Brain microvascular endothelial cell (primary cell): Measurements from ENCODE around the gene MPPED2.

ENCODE experiments used
- DNase-seq: peaks from one replicate; pipeline ENCODE4 v3.0.0-alpha.2; 2020
- H3K27ac ChIP-seq: fragments of 250-450 bp; sonication (Bioruptor Pico); 2 replicates; pipeline ENCODE4 v1.5.1; 2020; ENCODE audit warnings: mild to moderate bottlenecking, moderate library complexity
- H3K27me3 ChIP-seq: fragments of 250-450 bp; sonication (Bioruptor Pico); replicated peaks from 2 replicates; pipeline ENCODE4 v1.5.1; 2020; ENCODE audit warnings: mild to moderate bottlenecking
- H3K36me3 ChIP-seq: fragments of 250-450 bp; sonication (Bioruptor Pico); replicated peaks from 2 replicates; pipeline ENCODE4 v1.5.1; 2020; ENCODE audit warnings: mild to moderate bottlenecking
- H3K4me3 ChIP-seq: 2 replicates; pipeline ENCODE4 v1.5.1; 2011; ENCODE audit warnings: low read depth, mild to moderate bottlenecking, control low read depth, low read length, moderate library complexity
- in situ Hi-C: cut with HindIII; loops from 2 replicates; pipeline ENCODE4 v1.10.0; 2017; ENCODE audit warnings: low sequenced_read_pairs, low pct_ligation_motif_present
- TF ChIP-seq, protein P1 (sequence below): IDR thresholded peaks from 2 replicates; pipeline ENCODE4 v1.5.1; 2011; ENCODE audit warnings: low read depth, mild to moderate bottlenecking, moderate library complexity, low read length, control low read depth, inconsistent platforms; ENCODE audit errors: missing control alignments

The MPPED2 gene

GRCh38 chr11:30610628-30611027 lies 24.5 kb upstream of the MPPED2 start:
- no peak for DNase-seq
- Histone ChIP-seq H3K36me3 (no peaks in the 10 kb centered on the region), H3K27ac (no peak overlapping the region), H3K27me3 (no peaks in the 10 kb centered on the region), H3K4me3 (no peak overlapping the region)
- in situ Hi-C loops: no loop called here
- TF ChIP-seq, protein P1, sequence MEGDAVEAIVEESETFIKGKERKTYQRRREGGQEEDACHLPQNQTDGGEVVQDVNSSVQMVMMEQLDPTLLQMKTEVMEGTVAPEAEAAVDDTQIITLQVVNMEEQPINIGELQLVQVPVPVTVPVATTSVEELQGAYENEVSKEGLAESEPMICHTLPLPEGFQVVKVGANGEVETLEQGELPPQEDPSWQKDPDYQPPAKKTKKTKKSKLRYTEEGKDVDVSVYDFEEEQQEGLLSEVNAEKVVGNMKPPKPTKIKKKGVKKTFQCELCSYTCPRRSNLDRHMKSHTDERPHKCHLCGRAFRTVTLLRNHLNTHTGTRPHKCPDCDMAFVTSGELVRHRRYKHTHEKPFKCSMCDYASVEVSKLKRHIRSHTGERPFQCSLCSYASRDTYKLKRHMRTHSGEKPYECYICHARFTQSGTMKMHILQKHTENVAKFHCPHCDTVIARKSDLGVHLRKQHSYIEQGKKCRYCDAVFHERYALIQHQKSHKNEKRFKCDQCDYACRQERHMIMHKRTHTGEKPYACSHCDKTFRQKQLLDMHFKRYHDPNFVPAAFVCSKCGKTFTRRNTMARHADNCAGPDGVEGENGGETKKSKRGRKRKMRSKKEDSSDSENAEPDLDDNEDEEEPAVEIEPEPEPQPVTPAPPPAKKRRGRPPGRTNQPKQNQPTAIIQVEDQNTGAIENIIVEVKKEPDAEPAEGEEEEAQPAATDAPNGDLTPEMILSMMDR: no peak

- in situ Hi-C loops: no loop called here
- Histone ChIP-seq H3K36me3 (no peaks in the 10 kb centered on the region), H3K27me3 (no peaks in the 10 kb centered on the region), H3K4me3 (no peak overlapping the region), H3K27ac (no peak overlapping the region)
- no peak for DNase-seq
- TF ChIP-seq, protein P1: no peak
Observed at GRCh38 chr11:30608534-30608933, 22.4 kb upstream of the MPPED2 start.

GRCh38 chr11:30605036-30605605 lies 19.0 kb upstream of the MPPED2 start:
- no peaks in the 10 kb centered on the region for H3K27me3 ChIP-seq
- in situ Hi-C loops: no loop called here
- no peak for DNase-seq
- H3K27ac ChIP-seq: no peak overlapping the region
- TF ChIP-seq, protein P1: no peak
- H3K36me3 ChIP-seq: no peaks in the 10 kb centered on the region
- no peak overlapping the region for H3K4me3 ChIP-seq

DNA sequence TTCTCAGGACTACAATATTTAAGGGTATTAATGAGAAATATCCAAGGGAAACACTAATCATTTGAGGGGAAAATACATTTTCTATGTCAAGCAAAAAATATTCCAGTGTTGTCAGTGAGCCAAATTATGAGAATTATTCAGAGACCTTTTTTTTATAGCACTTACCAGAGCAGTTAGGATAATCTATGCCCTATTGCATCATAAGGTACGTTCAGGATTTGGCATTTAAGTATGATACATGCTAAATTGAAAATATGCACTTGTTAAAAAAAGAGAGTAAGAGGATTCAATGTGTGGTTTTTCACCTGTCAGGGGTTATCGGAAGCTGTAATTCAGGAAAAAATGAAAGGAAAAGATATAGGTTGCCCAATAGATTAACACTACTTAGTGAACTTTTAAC lies 17.2 kb upstream of the MPPED2 start:
- Histone ChIP-seq H3K27me3 (no peaks in the 10 kb centered on the region), H3K27ac (no peak overlapping the region), H3K36me3 (no peaks in the 10 kb centered on the region), H3K4me3 (no peak overlapping the region)
- no peak for DNase-seq
- in situ Hi-C loops: no loop called here
- TF ChIP-seq, protein P1: no peak

DNA sequence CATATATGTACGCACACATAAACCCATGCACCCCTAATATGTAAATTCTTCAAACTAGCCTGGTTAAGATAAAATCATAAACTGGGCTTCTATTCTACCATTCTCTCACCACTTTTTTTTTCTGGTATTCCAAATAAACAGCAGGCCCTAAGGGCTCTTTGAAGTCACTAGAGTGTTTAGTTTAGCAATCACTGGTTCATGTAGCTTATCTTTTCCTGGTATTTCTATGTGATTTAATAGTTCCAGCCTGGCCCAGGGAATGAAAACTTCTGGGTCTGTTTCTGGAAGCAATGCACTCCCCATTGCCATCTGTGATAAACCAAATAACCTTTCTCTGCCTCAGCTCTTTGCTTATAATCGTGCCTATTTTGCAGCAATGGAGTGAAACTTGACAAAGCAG lies 10.7 kb upstream of the MPPED2 start:
- TF ChIP-seq, protein P1: no peak
- DNase-seq: no peak
- no peak overlapping the region for H3K4me3 ChIP-seq
- H3K27ac ChIP-seq: no peak overlapping the region
- in situ Hi-C loops: no loop called here
- H3K36me3 ChIP-seq: no peaks in the 10 kb centered on the region
- H3K27me3 ChIP-seq: no peaks in the 10 kb centered on the region

GRCh38 chr11:30595934-30596333 lies 9.8 kb upstream of the MPPED2 start:
- TF ChIP-seq, protein P1: no peak
- no peaks in the 10 kb centered on the region for H3K27me3 ChIP-seq
- H3K4me3 ChIP-seq: no peak overlapping the region
- no peaks in the 10 kb centered on the region for H3K36me3 ChIP-seq
- no peak overlapping the region for H3K27ac ChIP-seq
- no peak for DNase-seq
- in situ Hi-C loops: no loop called here
